Neural cell (in vitro differentiated cells): ENCODE data around the gene FLYWCH1.

ENCODE experiments used
- CTCF ChIP-seq: fragments of 450-650 bp; IDR thresholded peaks from 2 replicates; pipeline ENCODE4 v1.5.1; 2014; ENCODE audit warnings: antibody characterized with exemption, mild to moderate bottlenecking, moderate library complexity; ENCODE audit not compliant: poor library complexity, severe bottlenecking
- EP300 ChIP-seq: fragments of 450-650 bp; conservative IDR thresholded peaks from 2 replicates; pipeline ENCODE4 v1.6.1; 2014; ENCODE audit warnings: antibody characterized with exemption, mild to moderate bottlenecking, moderate library complexity; ENCODE audit not compliant: poor library complexity, severe bottlenecking
- MXI1 ChIP-seq: fragments of 450-650 bp; conservative IDR thresholded peaks from 2 replicates; pipeline ENCODE4 v1.6.1; 2014; ENCODE audit warnings: antibody characterized with exemption, mild to moderate bottlenecking; ENCODE audit not compliant: poor library complexity, severe bottlenecking
- RAD21 ChIP-seq: fragments of 450-650 bp; conservative IDR thresholded peaks from 2 replicates; pipeline ENCODE4 v1.6.1; 2014; ENCODE audit warnings: antibody characterized with exemption, mild to moderate bottlenecking, moderate library complexity
- REST ChIP-seq: IDR thresholded peaks from 2 replicates; pipeline ENCODE4 v1.6.1; 2012; ENCODE audit warnings: borderline replicate concordance
- TAF1 ChIP-seq: IDR thresholded peaks from 2 replicates; pipeline ENCODE4 v1.6.1; 2012; ENCODE audit warnings: low read depth

- TF ChIP-seq CTCF (no peak), EP300 (no peak), MXI1 (no peak), REST (no peak), RAD21 (no peak), TAF1 (no peak)
These were observed 18.5 kb downstream of the FLYWCH1 start for GRCh38 chr16:2930236-2930635.
